GM12864 (cell line): ENCODE data around the gene DDO.

Experiments used
- DNase-seq: peaks from one replicate; pipeline ENCODE4 v3.0.0-alpha.2; 2011; ENCODE audit warnings: low read depth
- H3K4me3 ChIP-seq: 2 replicates; pipeline ENCODE4 v1.5.1; 2011; ENCODE audit warnings: mild to moderate bottlenecking, low read depth, low read length, control low read depth
- TF ChIP-seq, protein P1 (sequence below): IDR thresholded peaks from 2 replicates; pipeline ENCODE4 v1.5.1; 2011; ENCODE audit warnings: low read depth, mild to moderate bottlenecking, moderate library complexity, low read length, control low read depth, inconsistent platforms; ENCODE audit errors: missing control alignments

The DDO gene

DNA sequence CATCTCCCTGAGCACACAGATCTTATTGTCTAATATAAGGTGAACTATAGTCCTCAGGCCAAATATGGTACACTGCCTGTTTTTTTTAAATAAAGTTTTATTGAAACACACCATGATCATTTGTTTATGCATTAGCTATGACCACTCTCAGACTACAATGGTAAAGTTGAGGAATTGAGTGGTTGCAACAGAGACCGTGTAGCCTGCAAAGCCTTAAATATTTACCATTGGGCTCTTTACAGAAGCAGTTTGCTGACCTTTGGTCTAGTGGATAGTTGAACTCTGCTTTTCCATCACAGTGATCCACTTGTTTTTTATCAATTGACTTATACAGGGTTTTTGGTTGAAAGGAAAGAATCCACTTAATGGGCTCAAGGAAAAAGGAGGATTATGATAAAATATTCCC is 29.9 kb downstream of the DDO start:
- no peak overlapping the region for H3K4me3 ChIP-seq
- TF ChIP-seq, protein P1, sequence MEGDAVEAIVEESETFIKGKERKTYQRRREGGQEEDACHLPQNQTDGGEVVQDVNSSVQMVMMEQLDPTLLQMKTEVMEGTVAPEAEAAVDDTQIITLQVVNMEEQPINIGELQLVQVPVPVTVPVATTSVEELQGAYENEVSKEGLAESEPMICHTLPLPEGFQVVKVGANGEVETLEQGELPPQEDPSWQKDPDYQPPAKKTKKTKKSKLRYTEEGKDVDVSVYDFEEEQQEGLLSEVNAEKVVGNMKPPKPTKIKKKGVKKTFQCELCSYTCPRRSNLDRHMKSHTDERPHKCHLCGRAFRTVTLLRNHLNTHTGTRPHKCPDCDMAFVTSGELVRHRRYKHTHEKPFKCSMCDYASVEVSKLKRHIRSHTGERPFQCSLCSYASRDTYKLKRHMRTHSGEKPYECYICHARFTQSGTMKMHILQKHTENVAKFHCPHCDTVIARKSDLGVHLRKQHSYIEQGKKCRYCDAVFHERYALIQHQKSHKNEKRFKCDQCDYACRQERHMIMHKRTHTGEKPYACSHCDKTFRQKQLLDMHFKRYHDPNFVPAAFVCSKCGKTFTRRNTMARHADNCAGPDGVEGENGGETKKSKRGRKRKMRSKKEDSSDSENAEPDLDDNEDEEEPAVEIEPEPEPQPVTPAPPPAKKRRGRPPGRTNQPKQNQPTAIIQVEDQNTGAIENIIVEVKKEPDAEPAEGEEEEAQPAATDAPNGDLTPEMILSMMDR: no peak
- no peak for DNase-seq

DNA sequence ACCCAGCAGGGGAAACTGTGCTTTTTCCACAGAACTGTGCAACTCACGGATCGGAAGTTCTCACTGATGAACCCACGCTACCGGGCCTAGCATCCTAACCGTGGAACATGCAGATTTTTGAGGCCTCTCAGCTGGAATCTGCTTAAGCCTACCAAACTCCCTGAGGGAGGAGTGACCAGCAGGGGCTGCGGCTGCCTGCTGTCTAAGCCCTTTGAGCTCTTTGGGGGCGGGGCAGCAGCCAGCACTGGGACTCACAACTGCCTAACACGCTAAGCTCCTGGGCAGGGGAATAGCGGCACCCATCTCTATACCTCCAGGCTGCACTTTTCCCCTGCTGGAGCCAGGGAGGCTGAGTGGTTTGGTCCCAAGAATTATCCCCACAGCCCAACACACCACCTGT is 36.8 kb downstream of the DDO start:
- H3K4me3 ChIP-seq: no peak overlapping the region
- DNase-seq: no peak
- TF ChIP-seq, protein P1: no peak

DNA sequence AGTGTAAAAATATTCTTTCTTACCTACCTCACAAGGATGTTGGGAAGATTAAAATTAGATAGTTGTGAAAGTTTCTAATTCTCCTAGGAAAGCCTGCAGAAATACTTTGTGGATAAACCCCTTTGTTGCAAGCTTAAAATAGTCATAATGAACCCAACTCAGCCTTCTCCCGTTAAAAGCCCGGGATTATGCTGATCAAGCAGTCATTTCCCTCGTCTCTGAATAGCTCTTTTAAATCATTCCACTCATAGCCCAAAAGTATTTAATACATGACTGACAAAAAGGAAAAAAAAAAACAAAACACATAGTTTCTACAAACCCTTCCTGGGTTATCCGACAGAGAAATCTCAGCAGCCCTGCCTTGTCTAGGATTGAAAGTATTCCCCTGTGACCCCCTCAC is 46.3 kb downstream of the DDO start:
- TF ChIP-seq, protein P1: no peak
- no peak for DNase-seq
- no peak overlapping the region for H3K4me3 ChIP-seq

DNA sequence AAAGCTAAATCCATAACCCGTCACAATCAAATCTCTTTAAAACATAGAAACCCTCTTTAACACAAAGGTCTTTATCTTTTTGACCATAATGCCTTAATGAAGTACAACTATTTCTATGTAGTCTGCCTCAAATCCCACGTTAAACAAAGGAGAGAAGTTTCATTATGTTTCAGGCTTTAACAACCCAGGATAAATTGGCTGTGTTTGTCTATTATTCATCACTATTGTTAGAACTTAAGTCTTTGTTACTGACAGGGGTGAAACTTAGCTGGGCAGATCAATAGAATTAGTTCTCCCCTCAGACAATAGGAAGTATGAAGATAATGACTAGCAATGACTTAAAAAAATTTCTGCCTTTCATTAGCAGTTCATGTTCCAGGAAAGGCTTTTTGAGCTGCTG is 47.1 kb downstream of the DDO start:
- H3K4me3 ChIP-seq: no peak overlapping the region
- TF ChIP-seq, protein P1: no peak
- DNase-seq: no peak

DNA sequence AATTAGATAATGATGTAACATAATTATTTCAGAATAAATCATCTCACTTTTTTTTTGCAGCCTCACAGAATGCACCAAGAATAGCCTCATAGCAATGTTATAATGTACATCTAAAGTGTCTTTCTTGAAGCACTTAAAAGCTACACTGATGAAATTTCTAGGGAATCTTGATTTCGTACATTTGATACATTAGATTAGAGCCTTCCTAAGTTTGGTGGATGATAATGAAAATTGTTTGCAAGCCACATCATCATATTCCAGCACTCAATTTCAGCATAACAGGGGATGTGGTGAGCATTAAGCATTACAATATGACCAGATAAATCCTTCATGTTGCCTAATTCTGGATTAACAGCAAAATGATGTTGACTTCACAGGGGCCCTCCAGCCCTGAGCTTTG is 47.5 kb downstream of the DDO start:
- TF ChIP-seq, protein P1: no peak
- no peak for DNase-seq
- H3K4me3 ChIP-seq: no peak overlapping the region

DNA sequence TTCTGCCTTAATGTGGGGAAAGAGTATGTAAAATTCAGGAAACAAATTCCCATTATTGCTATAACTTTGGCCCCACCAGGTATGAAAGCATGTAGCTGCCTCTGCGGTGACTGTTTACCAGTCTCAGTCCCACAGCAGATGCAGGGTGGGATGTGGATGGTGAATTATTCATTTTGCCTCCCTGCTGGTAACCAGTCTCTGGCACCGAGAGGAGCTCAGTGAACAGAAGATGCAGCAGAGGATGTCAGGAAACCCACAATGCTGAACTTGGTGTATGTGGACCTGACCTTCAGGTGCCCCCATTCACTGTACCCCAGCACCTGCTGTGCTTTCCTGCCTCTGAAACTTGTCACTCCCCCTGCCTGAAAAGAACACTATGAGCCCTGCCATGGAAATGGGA is 48.4 kb downstream of the DDO start:
- DNase-seq: no peak
- TF ChIP-seq, protein P1: no peak
- no peak overlapping the region for H3K4me3 ChIP-seq

DNA sequence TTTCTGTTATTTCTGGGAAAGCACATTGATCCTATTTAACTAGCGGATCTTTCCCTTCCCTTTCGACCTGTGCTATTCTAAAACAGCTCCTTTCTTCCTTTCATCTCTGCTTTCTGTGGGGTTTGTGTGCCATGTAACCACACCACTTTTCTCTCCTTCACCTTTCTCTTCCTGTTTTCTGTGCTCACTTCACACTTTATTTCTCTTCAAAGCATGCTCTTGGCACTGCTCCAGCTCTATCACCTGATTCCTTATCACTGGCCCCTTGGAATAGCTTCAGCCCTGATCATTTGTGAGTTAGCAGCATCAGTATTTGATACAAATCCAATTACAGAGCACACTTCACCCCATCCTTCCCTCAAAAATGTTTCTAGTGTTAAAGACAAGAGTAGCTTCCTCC is 49.1 kb downstream of the DDO start:
- no peak overlapping the region for H3K4me3 ChIP-seq
- TF ChIP-seq, protein P1: no peak
- DNase-seq: no peak
